Metanephros (tissue), 1 donor: ENCODE measurements around the gene NKX1-1. TPM values are rescaled to one million over a fixed set of nuclear protein-coding genes. Genes with fewer than 3 reads are reported as not detected.

Experiments
- total RNA-seq: library from RNA; depleted of rRNA; stranded (reverse); fragments of >200 nt; gene quantifications from one replicate; pipeline ENCODE4 v1.2.3, GENCODE V29; 2014

The NKX1-1 gene
- total RNA-seq: not detected

DNA sequence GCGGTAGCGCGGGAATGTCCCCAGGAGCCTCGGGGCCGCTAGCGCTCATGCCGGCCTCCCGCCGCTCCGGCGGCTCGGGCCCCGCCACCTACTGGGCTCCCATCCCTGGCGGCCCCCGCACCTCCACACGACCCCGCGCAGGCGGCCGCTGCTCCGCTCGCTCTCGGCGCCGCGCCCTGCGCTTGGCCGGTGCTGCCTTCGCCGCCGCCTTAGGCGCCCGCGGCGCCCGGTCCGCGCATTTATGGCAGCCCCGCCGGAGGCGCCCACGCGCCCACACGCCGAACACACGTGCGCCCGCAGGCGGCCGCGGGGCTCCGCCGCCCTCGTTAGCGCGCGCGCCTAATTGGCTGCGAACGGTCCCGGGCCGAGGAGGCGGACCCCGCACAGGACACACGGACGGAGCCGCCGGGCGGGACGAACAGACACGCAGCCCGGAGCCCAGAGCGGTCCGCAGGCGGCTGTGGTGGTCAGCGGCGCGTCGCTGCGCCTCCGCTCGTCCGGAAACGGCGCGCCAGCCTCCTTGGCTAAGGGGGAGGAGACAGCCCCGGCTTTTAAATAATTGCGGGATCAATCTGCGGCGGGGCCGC, at the start of gene NKX1-1:
TSS of gene NKX1-1 (minus strand) at position 49 of the 587 bp plus-strand sequence. CDS start at position 49, 0 bp downstream.

Other genes starting within 250 kb of the NKX1-1 start
- 49.7 TPM for gene SPON2, start 233.9 kb downstream of the NKX1-1 start, total RNA-seq
- 175 TPM for gene CTBP1, start 157.3 kb downstream of the NKX1-1 start, total RNA-seq
- gene MAEA, start 116.6 kb downstream of the NKX1-1 start, total RNA-seq: 99.0 TPM
- 14.5 TPM for gene UVSSA, start 59.2 kb downstream of the NKX1-1 start, total RNA-seq